Liver (tissue), 9 donors: Measurements from ENCODE around the gene AOPEP. TPM values are rescaled to one million over a fixed set of nuclear protein-coding genes. Genes with fewer than 3 reads are reported as not detected.

Experiments
- DNase-seq: peaks from one replicate; pipeline ENCODE4 v3.0.0-alpha.2; 2017; ENCODE audit warnings: low spot score
- H3K27ac ChIP-seq, 2 donors: one replicate each; pipeline ENCODE4 v1.7.0; 2013; ENCODE audit warnings: inconsistent platforms in 2 of 2, low read length in 2 of 2, control low read depth in 1 of 2, low read depth in 1 of 2, mild to moderate bottlenecking in 1 of 2
- H3K27me3 ChIP-seq, 4 donors: one replicate each; pipeline versions ENCODE4 v1.6.1 to v1.7.0; 2013; ENCODE audit warnings: low read length in 3 of 4, inconsistent platforms in 1 of 4, mild to moderate bottlenecking in 1 of 4, moderate library complexity in 1 of 4; ENCODE audit not compliant: control insufficient read depth in 4 of 4, insufficient read depth in 4 of 4
- H3K36me3 ChIP-seq, 4 donors: one replicate each; pipeline versions ENCODE4 v1.6.1 to v1.7.0; 2013; ENCODE audit warnings: low read length in 3 of 4, mild to moderate bottlenecking in 3 of 4, low read depth in 1 of 4, moderate library complexity in 1 of 4; ENCODE audit not compliant: control insufficient read depth in 4 of 4, insufficient read depth in 3 of 4
- H3K4me1 ChIP-seq, 4 donors: one replicate each; pipeline versions ENCODE4 v1.6.1 to v1.7.0; 2013; ENCODE audit warnings: low read length in 3 of 4, mild to moderate bottlenecking in 3 of 4, moderate library complexity in 1 of 4; ENCODE audit not compliant: control insufficient read depth in 4 of 4, insufficient read depth in 4 of 4
- H3K4me3 ChIP-seq, 3 donors: one replicate each; pipeline versions ENCODE4 v1.6.1 to v1.7.0; 2013; ENCODE audit warnings: low read length in 3 of 3, control low read depth in 1 of 3, low read depth in 1 of 3, mild to moderate bottlenecking in 1 of 3
- H3K9ac ChIP-seq, 2 donors: one replicate each; pipeline ENCODE4 v1.7.0; 2013; ENCODE audit warnings: low read length in 2 of 2, mild to moderate bottlenecking in 2 of 2, moderate library complexity in 2 of 2, control low read depth in 1 of 2, low read depth in 1 of 2
- H3K9me3 ChIP-seq, 4 donors: one replicate each; pipeline versions ENCODE4 v1.6.1 to v1.7.0; 2013; ENCODE audit warnings: low read length in 3 of 4; ENCODE audit not compliant: control insufficient read depth in 4 of 4
- ATF3 ChIP-seq: IDR thresholded peaks from 2 replicates; pipeline ENCODE4 v1.6.1; 2016; ENCODE audit warnings: antibody characterized with exemption
- CTCF ChIP-seq: fragments of 150-350 bp; IDR thresholded peaks from 2 replicates; pipeline ENCODE4 v1.5.1; 2017; ENCODE audit warnings: improper control_type of control experiment, low read depth, low read length; ENCODE audit not compliant: missing input control
- EGR1 ChIP-seq, 2 donors: IDR thresholded peaks; 2 replicates each; pipeline ENCODE4 v1.6.1; 2016 to 2018; ENCODE audit warnings: antibody characterized with exemption in 2 of 2, low read depth in 2 of 2
- FOXA1 ChIP-seq: IDR thresholded peaks from 2 replicates; pipeline ENCODE4 v1.6.1; 2016; ENCODE audit warnings: antibody characterized with exemption
- FOXA2 ChIP-seq: IDR thresholded peaks from 2 replicates; pipeline ENCODE4 v1.6.1; 2016; ENCODE audit warnings: antibody characterized with exemption
- GABPA ChIP-seq, 2 donors: IDR thresholded peaks in 1 of 2; conservative IDR thresholded peaks in 1 of 2; 2 replicates each; pipeline ENCODE4 v1.6.1; 2016; ENCODE audit warnings: antibody characterized with exemption in 2 of 2, mild to moderate bottlenecking in 1 of 2, moderate library complexity in 1 of 2
- HNF4A ChIP-seq, 2 donors: conservative IDR thresholded peaks; 2 replicates each; pipeline ENCODE4 v1.6.1; 2016; ENCODE audit warnings: antibody characterized with exemption in 2 of 2, mild to moderate bottlenecking in 2 of 2
- HNF4G ChIP-seq: IDR thresholded peaks from 2 replicates; pipeline ENCODE4 v1.6.1; 2016; ENCODE audit warnings: antibody characterized with exemption
- JUND ChIP-seq, 2 donors: IDR thresholded peaks; 2 replicates each; pipeline ENCODE4 v1.6.1; 2016; ENCODE audit warnings: antibody characterized with exemption in 2 of 2
- MAX ChIP-seq: IDR thresholded peaks from 2 replicates; pipeline ENCODE4 v1.6.1; 2016; ENCODE audit warnings: antibody characterized with exemption
- RAD21 ChIP-seq, 2 donors: IDR thresholded peaks; 2 replicates each; pipeline ENCODE4 v1.6.1; 2016; ENCODE audit warnings: antibody characterized with exemption in 2 of 2, mild to moderate bottlenecking in 2 of 2
- REST ChIP-seq: IDR thresholded peaks from 2 replicates; pipeline ENCODE4 v1.6.1; 2016; ENCODE audit warnings: antibody characterized with exemption, mild to moderate bottlenecking
- RXRA ChIP-seq, 2 donors: IDR thresholded peaks; 2 replicates each; pipeline ENCODE4 v1.6.1; 2017 to 2018; ENCODE audit warnings: antibody characterized with exemption in 2 of 2, mild to moderate bottlenecking in 1 of 2
- SP1 ChIP-seq: IDR thresholded peaks from 2 replicates; pipeline ENCODE4 v1.6.1; 2018; ENCODE audit warnings: antibody characterized with exemption, mild to moderate bottlenecking
- TAF1 ChIP-seq: conservative IDR thresholded peaks from 2 replicates; pipeline ENCODE4 v1.6.1; 2016; ENCODE audit warnings: antibody characterized with exemption, mild to moderate bottlenecking
- YY1 ChIP-seq: IDR thresholded peaks from 2 replicates; pipeline ENCODE4 v1.6.1; 2016; ENCODE audit warnings: antibody characterized with exemption, mild to moderate bottlenecking
- ZBTB33 ChIP-seq: IDR thresholded peaks from 2 replicates; pipeline ENCODE4 v1.6.1; 2016; ENCODE audit warnings: antibody characterized with exemption
- WGBS: extraction: QIAGEN DNeasy Blood & Tissue Kit; methylation state at CpG from one replicate; pipeline ENCODE4 v1.1.7; 2013; 5-methylcytosine and 5-hydroxymethylcytosine counted together
- polyA plus RNA-seq, 2 donors: library from polyadenylated mRNA; stranded (reverse) in 1 of 2; unstranded in 1 of 2; fragments of 200-250 nt in 1 of 2; fragments of >200 nt in 1 of 2; fragmentation: Nextera tagmentation in 1 of 2; extraction: Ambion mirVana in 1 of 2; gene quantifications; one replicate each; pipeline versions ENCODE4 v1.2.1 to v1.2.3, GENCODE V29; 2013 to 2015
- total RNA-seq, 2 donors: library from RNA; depleted of rRNA; stranded (reverse); fragments of >200 nt; gene quantifications; one replicate each; pipeline ENCODE4 v1.2.3, GENCODE V29; 2014
- donor health status: healthy.
- donor health status: healthy.
- donor health status: healthy.
- donor health status: healthy.
- donor health status: healthy.

Gene AOPEP
- total and polyA plus RNA-seq, 4 donors: 22.2 to 77.1 (median 34.8) TPM

- H3K36me3 ChIP-seq: no peaks in the 10 kb centered on the region
- no peak overlapping the region for H3K9ac ChIP-seq
- H3K9me3 ChIP-seq: no peaks in the 10 kb centered on the region
- H3K27me3 ChIP-seq: no peaks in the 10 kb centered on the region
- H3K4me1 ChIP-seq: peaks cover 4 to 23% (median 14%) of the 10 kb centered on the region in 4 donors
- no peak for DNase-seq
- no peak overlapping the region for H3K4me3 ChIP-seq
- H3K27ac ChIP-seq: peak overlapping the region; percentile 4 to 19
- 96% methylated on average over 9 of the region's 9 CpGs for WGBS
- no peak for TF ChIP-seq REST
- no peak for TF ChIP-seq EGR1 (IDR thresholded peaks at IDR 0.05; ENCODE audit: low read depth in 2 of 2)
- no peak for TF ChIP-seq RAD21 (IDR thresholded peaks at IDR 0.05)
- TF ChIP-seq RXRA (IDR thresholded peaks at IDR 0.05): no peak
- TF ChIP-seq SP1: no peak
- TF ChIP-seq HNF4G: no peak
- TF ChIP-seq ZBTB33: no peak
- TF ChIP-seq HNF4A (conservative IDR thresholded peaks at IDR 0.05): no peak
- no peak for TF ChIP-seq FOXA2
These were observed 254.6 kb downstream of the AOPEP start for GRCh38 chr9:94980947-94981722.

GRCh38 chr9:94981723-94982090 is 255.2 kb downstream of the AOPEP start:
- H3K27me3 ChIP-seq: no peaks in the 10 kb centered on the region
- peaks cover 2 to 19% (median 13%) of the 10 kb centered on the region in 4 donors for H3K4me1 ChIP-seq
- DNase-seq: no peak
- TF ChIP-seq MAX: no peak
- no peak for TF ChIP-seq HNF4A (conservative IDR thresholded peaks at IDR 0.05)
- TF ChIP-seq ZBTB33: no peak
- TF ChIP-seq CTCF: no peak
- TF ChIP-seq FOXA1: no peak
- no peak for TF ChIP-seq EGR1 (IDR thresholded peaks at IDR 0.05; ENCODE audit: low read depth in 2 of 2)
- TF ChIP-seq JUND (IDR thresholded peaks at IDR 0.05): no peak
- TF ChIP-seq HNF4G: no peak
- no peak for TF ChIP-seq TAF1
- TF ChIP-seq SP1: no peak
- no peak for TF ChIP-seq ATF3
- no peak for TF ChIP-seq RXRA (IDR thresholded peaks at IDR 0.05)
- TF ChIP-seq YY1: no peak
- no peak for TF ChIP-seq REST
- TF ChIP-seq GABPA (IDR thresholded peaks at IDR 0.05 in 1 of 2, conservative IDR thresholded peaks at IDR 0.05 in 1 of 2): no peak
- peak overlapping the region; percentile 4 to 19 for H3K27ac ChIP-seq
- no peaks in the 10 kb centered on the region for H3K9me3 ChIP-seq
- 97% methylated on average over 3 of the region's 3 CpGs for WGBS
- H3K36me3 ChIP-seq: no peaks in the 10 kb centered on the region
- no peak overlapping the region for H3K9ac ChIP-seq
- H3K4me3 ChIP-seq: no peak overlapping the region
